ENCODE results near the gene RNF144A. TPM values are rescaled to one million over a fixed set of nuclear protein-coding genes. Genes with fewer than 3 reads are reported as not detected.

The RNF144A gene
- total and polyA plus RNA-seq, 10 of the 15 experiments (the other 5 are each of a cell fraction or from before 2014, with no cell fraction given) = 0.02 to 12.1 (median 0.48) TPM; not detected in 1

DNA sequence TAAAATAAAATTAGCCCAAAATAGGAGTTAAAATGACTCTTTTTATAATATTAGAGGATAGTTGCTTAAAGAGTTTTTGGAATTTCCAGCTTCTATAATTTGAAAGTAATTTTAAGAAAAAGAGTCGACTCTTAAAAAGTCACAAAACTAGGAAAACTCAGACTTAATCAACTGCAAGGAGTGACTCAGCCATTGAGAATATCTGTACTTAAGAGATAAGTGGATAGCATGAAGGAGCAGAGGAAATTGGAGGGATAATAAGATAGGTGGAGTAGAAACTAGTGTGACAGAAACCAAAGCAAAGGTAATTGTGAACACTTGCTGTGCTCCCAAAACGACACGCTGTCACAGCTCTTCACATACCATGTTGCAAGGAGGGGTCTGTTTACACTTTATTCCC, 31.2 kb upstream of the RNF144A start (continued):
- TF ChIP-seq, protein P1, sequence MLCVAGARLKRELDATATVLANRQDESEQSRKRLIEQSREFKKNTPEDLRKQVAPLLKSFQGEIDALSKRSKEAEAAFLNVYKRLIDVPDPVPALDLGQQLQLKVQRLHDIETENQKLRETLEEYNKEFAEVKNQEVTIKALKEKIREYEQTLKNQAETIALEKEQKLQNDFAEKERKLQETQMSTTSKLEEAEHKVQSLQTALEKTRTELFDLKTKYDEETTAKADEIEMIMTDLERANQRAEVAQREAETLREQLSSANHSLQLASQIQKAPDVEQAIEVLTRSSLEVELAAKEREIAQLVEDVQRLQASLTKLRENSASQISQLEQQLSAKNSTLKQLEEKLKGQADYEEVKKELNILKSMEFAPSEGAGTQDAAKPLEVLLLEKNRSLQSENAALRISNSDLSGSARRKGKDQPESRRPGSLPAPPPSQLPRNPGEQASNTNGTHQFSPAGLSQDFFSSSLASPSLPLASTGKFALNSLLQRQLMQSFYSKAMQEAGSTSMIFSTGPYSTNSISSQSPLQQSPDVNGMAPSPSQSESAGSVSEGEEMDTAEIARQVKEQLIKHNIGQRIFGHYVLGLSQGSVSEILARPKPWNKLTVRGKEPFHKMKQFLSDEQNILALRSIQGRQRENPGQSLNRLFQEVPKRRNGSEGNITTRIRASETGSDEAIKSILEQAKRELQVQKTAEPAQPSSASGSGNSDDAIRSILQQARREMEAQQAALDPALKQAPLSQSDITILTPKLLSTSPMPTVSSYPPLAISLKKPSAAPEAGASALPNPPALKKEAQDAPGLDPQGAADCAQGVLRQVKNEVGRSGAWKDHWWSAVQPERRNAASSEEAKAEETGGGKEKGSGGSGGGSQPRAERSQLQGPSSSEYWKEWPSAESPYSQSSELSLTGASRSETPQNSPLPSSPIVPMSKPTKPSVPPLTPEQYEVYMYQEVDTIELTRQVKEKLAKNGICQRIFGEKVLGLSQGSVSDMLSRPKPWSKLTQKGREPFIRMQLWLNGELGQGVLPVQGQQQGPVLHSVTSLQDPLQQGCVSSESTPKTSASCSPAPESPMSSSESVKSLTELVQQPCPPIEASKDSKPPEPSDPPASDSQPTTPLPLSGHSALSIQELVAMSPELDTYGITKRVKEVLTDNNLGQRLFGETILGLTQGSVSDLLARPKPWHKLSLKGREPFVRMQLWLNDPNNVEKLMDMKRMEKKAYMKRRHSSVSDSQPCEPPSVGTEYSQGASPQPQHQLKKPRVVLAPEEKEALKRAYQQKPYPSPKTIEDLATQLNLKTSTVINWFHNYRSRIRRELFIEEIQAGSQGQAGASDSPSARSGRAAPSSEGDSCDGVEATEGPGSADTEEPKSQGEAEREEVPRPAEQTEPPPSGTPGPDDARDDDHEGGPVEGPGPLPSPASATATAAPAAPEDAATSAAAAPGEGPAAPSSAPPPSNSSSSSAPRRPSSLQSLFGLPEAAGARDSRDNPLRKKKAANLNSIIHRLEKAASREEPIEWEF (IDR thresholded peaks at IDR 0.05; ENCODE audit: insufficient replicate concordance, low read depth, low read length) = no peak
- TF ChIP-seq NFYB (IDR thresholded peaks at IDR 0.05; ENCODE audit: insufficient read depth, low read depth, low read length) = no peak
- TF ChIP-seq, protein P2, sequence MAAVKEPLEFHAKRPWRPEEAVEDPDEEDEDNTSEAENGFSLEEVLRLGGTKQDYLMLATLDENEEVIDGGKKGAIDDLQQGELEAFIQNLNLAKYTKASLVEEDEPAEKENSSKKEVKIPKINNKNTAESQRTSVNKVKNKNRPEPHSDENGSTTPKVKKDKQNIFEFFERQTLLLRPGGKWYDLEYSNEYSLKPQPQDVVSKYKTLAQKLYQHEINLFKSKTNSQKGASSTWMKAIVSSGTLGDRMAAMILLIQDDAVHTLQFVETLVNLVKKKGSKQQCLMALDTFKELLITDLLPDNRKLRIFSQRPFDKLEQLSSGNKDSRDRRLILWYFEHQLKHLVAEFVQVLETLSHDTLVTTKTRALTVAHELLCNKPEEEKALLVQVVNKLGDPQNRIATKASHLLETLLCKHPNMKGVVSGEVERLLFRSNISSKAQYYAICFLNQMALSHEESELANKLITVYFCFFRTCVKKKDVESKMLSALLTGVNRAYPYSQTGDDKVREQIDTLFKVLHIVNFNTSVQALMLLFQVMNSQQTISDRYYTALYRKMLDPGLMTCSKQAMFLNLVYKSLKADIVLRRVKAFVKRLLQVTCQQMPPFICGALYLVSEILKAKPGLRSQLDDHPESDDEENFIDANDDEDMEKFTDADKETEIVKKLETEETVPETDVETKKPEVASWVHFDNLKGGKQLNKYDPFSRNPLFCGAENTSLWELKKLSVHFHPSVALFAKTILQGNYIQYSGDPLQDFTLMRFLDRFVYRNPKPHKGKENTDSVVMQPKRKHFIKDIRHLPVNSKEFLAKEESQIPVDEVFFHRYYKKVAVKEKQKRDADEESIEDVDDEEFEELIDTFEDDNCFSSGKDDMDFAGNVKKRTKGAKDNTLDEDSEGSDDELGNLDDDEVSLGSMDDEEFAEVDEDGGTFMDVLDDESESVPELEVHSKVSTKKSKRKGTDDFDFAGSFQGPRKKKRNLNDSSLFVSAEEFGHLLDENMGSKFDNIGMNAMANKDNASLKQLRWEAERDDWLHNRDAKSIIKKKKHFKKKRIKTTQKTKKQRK (IDR thresholded peaks at IDR 0.05; ENCODE audit: low read depth, low read length) = no peak
- TF ChIP-seq YY1 (IDR thresholded peaks at IDR 0.05; ENCODE audit: low read depth, low read length) = no peak
